Sciatic nerve (tissue), 2 donors: ENCODE data around the gene P2RY10. TPM values are rescaled to one million over a fixed set of nuclear protein-coding genes. Genes with fewer than 3 reads are reported as not detected.
"Not testable (repeated sequence)": the region's sequence is repeated elsewhere in the genome, so short reads cannot be mapped to it uniquely, and the experiment has no call there.

Source experiments
- ATAC-seq: fragments of 200-7000 bp; cut with Tn5 transposase; one replicate; pipeline ENCODE4 v1.9.1; 2020; ENCODE audit warnings: mild to moderate bottlenecking, moderate library complexity
- DNase-seq: peaks from one replicate; pipeline ENCODE4 v3.0.0-alpha.2; 2020; ENCODE audit warnings: low spot score
- intact Hi-C: fragments of 100-400 bp; cut with DNase I; formaldehyde crosslinking; loops from one replicate; pipeline ENCODE4 v1.14.2; 2022
- microRNA-seq: library from miRNA; unstranded; fragments of <30 nt; microRNA quantifications from one replicate; pipeline ENCODE4 v1.2.0, GENCODE V29; 2020
- total RNA-seq: library from RNA; stranded (reverse); fragmentation: NEBNext Ultra II Directional; extraction: Animal tissue kit (Norgen Biotek cat#: 25700); gene quantifications from one replicate; pipeline ENCODE4 v1.2.1, GENCODE V29; 2021
- donor health status: DM: no; HTN: no; CAD: no.
- donor health status: DM: no; HTN: no; CAD: no.

P2RY10 gene
- total RNA-seq, 1 donor from 2014 or later: 1.8 TPM

DNA sequence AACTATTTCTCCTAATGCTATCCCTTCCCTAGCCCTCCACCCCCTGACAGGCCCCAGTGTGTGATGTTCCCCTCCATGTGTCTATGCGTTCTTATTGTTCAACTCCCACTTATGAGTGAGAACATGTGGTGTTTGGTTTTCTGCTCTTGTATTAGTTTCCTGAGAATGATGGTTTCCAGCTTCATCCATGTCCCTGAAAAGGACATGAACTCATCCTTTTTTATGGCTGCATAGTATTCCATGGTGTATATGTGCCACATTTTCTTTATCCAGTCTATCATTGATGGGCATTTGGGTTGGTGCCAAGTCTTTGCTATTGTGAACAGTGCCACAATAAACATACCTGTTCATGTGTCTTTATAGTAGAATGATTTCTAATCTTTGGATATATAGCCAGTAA is 62.3 kb downstream of the P2RY10 start:
- DNase-seq, intact Hi-C loops, ATAC-seq: not testable (repeated sequence)

Small RNAs within 50 kb of the gene (microRNA-seq; reads per million reads assigned to microRNA genes)
- not detected for gene MIR4328

Other genes with a start within 250 kb of the P2RY10 start
- gene LPAR4, start 197.7 kb upstream of the P2RY10 start, total RNA-seq: 0.80 TPM
- 0.80 TPM for gene GPR174, start 199.3 kb downstream of the P2RY10 start, total RNA-seq